Psoas muscle (tissue), 8 donors: Measurements from ENCODE around the gene CAVIN3. TPM values are rescaled to one million over a fixed set of nuclear protein-coding genes. Genes with fewer than 3 reads are reported as not detected.

Source experiments
- ATAC-seq, 4 donors: fragments of 200-7000 bp; cut with Tn5 transposase; one replicate each; pipeline ENCODE4 v1.9.1; 2020; ENCODE audit warnings: moderate library complexity in 3 of 4, mild to moderate bottlenecking in 2 of 4
- DNase-seq, 2 donors: peaks; one replicate each; pipeline ENCODE4 v3.0.0-alpha.2; 2020
- H3K27ac ChIP-seq: fragments of 200-600 bp; one replicate; pipeline ENCODE4 v1.8.0; 2022
- H3K27me3 ChIP-seq, 3 donors: fragments of 200-600 bp in 1 of 3; one replicate each; pipeline versions ENCODE4 v1.6.1 to v1.8.0; 2013 to 2022; ENCODE audit warnings: low read length in 2 of 3, mild to moderate bottlenecking in 2 of 3, moderate library complexity in 1 of 3; ENCODE audit not compliant: insufficient read depth in 3 of 3
- H3K36me3 ChIP-seq, 2 donors: fragments of 200-600 bp in 1 of 2; one replicate each; pipeline versions ENCODE4 v1.6.1 to v1.8.0; 2013 to 2022; ENCODE audit warnings: low read depth in 1 of 2, mild to moderate bottlenecking in 1 of 2, moderate library complexity in 1 of 2; ENCODE audit not compliant: insufficient read depth in 1 of 2
- H3K4me1 ChIP-seq: fragments of 200-600 bp; one replicate; pipeline ENCODE4 v1.8.0; 2022
- H3K4me3 ChIP-seq: fragments of 200-600 bp; one replicate; pipeline ENCODE4 v1.8.0; 2022; ENCODE audit warnings: mild to moderate bottlenecking
- H3K9me3 ChIP-seq: fragments of 200-600 bp; one replicate; pipeline ENCODE4 v1.8.0; 2022
- WGBS, 3 donors: extraction: QIAGEN DNeasy Blood & Tissue Kit; methylation state at CpG; one replicate each; pipeline versions ENCODE4 v1.1.6 to v1.1.7; 2013; 5-methylcytosine and 5-hydroxymethylcytosine counted together
- intact Hi-C, 2 donors: fragments of 100-400 bp; cut with DNase I; formaldehyde crosslinking; loops; one replicate each; pipeline versions ENCODE4 v1.11.0 to v1.14.2; 2022
- polyA plus RNA-seq, 3 donors: library from polyadenylated mRNA; stranded (reverse); fragments of 200-250 nt; gene quantifications; one replicate each; pipeline ENCODE4 v1.2.3, GENCODE V29; 2013
- total RNA-seq, 4 donors: library from RNA; stranded (reverse); fragmentation: NEBNext Ultra II Directional in 2 of 4; extraction: Animal tissue kit (Norgen Biotek cat#: 25700) in 2 of 4; gene quantifications; one replicate each; pipeline versions ENCODE4 v1.2.1 to v1.2.4, GENCODE V29; 2021 to 2023
- TF ChIP-seq, protein P1 (sequence below): fragments of 200-600 bp; IDR thresholded peaks from one replicate; pipeline ENCODE4 v1.8.0; 2022; ENCODE audit warnings: antibody characterized with exemption
- donor health status: healthy with polysubstance abuse.
- donor health status: DM: no; HTN: no; CAD: no; lungs with moderate emphysema.
- donor health status: Bipolar disorder and iron deficiency.
- donor health status: healthy.
- donor health status: DM: yes; HTN: yes; CAD: no.
- donor health status: DM: no; HTN: no; CAD: no.
- donor health status: DM: no; HTN: no; CAD: no.
- donor health status: DM: yes; HTN: yes; CAD: no.

Gene CAVIN3
- total and polyA plus RNA-seq, 7 donors, result 14.2 to 25.5 (median 21.5) TPM

DNA sequence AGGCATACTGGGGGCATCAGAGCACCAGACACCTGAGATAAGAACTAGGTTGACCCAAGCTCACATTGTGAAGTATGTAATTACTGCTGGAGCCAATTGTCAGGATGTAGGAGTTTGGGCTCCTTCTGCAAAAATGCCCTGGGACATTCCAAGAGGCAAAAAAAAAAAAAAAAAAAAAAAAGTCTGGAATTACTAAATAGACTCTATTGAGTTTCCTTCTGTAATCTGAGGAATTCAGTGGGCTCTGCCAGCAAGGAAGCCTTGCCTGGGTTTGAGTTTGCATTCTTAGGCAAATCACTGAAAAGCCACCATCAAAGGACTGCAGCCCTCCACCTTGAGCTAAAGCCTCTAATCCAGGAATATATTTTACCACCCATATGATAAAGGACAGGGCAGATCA lies 8.0 kb upstream of the CAVIN3 start:
- no peaks in the 10 kb centered on the region for H3K9me3 ChIP-seq
- TF ChIP-seq, protein P1, sequence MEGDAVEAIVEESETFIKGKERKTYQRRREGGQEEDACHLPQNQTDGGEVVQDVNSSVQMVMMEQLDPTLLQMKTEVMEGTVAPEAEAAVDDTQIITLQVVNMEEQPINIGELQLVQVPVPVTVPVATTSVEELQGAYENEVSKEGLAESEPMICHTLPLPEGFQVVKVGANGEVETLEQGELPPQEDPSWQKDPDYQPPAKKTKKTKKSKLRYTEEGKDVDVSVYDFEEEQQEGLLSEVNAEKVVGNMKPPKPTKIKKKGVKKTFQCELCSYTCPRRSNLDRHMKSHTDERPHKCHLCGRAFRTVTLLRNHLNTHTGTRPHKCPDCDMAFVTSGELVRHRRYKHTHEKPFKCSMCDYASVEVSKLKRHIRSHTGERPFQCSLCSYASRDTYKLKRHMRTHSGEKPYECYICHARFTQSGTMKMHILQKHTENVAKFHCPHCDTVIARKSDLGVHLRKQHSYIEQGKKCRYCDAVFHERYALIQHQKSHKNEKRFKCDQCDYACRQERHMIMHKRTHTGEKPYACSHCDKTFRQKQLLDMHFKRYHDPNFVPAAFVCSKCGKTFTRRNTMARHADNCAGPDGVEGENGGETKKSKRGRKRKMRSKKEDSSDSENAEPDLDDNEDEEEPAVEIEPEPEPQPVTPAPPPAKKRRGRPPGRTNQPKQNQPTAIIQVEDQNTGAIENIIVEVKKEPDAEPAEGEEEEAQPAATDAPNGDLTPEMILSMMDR, result no peak
- ATAC-seq (no peak), DNase-seq (no peak)
- no peak overlapping the region for H3K4me3 ChIP-seq
- intact Hi-C loops, result no loop called here
- no peak overlapping the region for H3K27ac ChIP-seq
- peaks cover 0 to 14% of the 10 kb centered on the region in 2 donors for H3K36me3 ChIP-seq
- no peaks in the 10 kb centered on the region for H3K27me3 ChIP-seq
- H3K4me1 ChIP-seq, result peaks cover 3% of the 10 kb centered on the region

DNA sequence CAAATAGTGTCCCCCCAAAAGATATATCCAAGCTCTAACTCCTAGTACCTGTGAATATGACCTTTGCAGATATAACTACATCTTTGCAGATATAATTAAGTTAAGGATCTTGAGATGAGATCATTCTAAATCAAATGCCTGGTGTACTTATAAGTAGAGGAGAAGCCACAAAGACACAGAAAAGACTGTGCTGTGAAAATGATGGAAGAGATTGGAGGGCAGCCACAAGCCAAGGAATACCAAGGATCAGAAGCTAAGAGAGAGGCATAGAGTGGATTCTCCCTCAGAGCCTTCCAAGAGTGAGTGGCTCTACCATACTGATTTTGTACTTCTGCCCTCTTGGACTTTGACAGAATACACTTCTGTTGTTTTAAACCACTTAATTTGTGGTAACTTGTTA lies 7.5 kb upstream of the CAVIN3 start:
- intact Hi-C loops, result no loop called here
- Histone ChIP-seq H3K4me1 (no peaks in the 10 kb centered on the region), H3K27ac (no peak overlapping the region), H3K36me3 (peaks cover 0 to 14% of the 10 kb centered on the region in 2 donors), H3K27me3 (no peaks in the 10 kb centered on the region), H3K9me3 (no peaks in the 10 kb centered on the region), H3K4me3 (no peak overlapping the region)
- TF ChIP-seq, protein P1, result no peak
- ATAC-seq (no peak), DNase-seq (no peak)

DNA sequence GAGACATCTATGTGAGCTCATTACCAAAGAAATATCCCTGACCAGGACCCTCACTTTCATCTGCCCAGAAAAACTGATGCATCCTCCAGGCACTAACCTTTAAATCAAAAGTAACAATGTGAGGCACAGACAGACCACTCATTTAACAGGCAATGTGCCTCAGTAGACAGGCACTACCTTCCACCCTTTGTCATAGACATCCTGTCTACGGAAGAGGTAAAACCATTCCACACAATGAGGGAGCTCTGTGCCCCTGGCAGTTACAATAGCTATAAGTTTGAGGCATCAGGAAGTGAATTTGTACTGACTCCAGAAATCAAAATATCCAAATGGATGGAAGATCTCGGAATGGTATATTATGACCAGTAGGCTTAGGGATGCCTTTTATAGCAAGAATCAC lies 6.7 kb upstream of the CAVIN3 start:
- H3K4me1 ChIP-seq, result peaks cover 1% of the 10 kb centered on the region
- no peak overlapping the region for H3K4me3 ChIP-seq
- TF ChIP-seq, protein P1, result no peak
- DNase-seq (no peak), ATAC-seq (no peak)
- no peaks in the 10 kb centered on the region for H3K9me3 ChIP-seq
- no peak overlapping the region for H3K27ac ChIP-seq
- WGBS, 3 donors, result 75 to 90% (median 88%) methylated on average over 2 of the region's 2 CpGs
- intact Hi-C loops, result no loop called here
- H3K27me3 ChIP-seq, result no peaks in the 10 kb centered on the region
- peaks cover 0 to 14% of the 10 kb centered on the region in 2 donors for H3K36me3 ChIP-seq

DNA sequence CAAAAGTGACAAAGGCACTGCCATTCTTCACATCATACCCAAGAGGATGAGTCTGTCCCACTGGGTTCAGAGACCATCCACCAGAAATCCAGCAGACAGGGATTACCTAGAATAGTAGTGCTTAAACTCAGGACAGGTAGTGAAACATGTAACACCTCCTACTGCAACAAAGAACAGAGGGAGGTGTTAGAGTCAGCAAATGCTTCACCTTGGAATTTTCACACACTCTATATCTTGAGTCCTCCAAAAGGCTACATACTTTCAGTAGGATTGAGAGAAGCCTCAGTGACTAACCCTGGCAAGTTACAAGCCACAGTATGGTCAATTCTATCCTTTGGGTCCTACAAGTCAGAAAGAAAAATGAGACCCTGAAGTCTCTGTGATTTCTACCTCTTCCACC lies 6.0 kb upstream of the CAVIN3 start:
- peak overlapping the region; percentile 46 for H3K27ac ChIP-seq
- ATAC-seq, result no peak
- H3K36me3 ChIP-seq, result peaks cover 0 to 14% of the 10 kb centered on the region in 2 donors
- H3K4me3 ChIP-seq, result no peak overlapping the region
- TF ChIP-seq, protein P1, result no peak
- intact Hi-C loops, result no loop called here
- no peak for DNase-seq
- no peaks in the 10 kb centered on the region for H3K27me3 ChIP-seq
- no peaks in the 10 kb centered on the region for H3K9me3 ChIP-seq
- H3K4me1 ChIP-seq, result peaks cover 6% of the 10 kb centered on the region

DNA sequence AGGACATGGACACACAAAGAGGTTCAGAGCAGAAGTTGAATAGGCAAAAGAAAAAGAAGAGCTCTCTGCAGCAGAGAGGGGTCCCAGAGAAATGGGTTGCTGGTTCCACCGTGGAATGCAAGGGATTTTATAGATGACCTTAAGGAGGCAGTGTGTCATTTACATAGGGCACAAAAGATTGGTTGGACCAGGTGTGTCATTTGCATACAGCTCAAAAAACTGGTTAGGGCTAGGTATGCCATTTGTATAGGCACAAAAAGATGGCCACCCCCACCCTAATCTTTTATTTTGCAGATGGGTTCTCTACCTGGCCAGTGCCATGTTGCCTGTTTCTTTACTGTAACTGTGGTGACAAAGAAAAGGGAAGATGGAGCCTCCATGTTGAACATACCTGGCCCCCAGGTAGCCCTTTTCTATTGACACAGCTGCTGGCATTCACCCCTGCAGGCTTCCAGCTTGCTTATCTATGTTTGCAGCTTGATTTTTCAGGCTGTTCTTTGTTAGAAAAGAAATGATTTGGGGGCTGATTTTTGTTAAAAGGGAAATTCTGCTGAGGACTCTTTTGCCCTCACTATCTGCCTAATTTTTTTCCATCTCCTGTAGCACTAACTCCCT lies 3.1 kb upstream of the CAVIN3 start:
- intact Hi-C loops, result no loop called here
- ATAC-seq (no peak), DNase-seq (no peak)
- Histone ChIP-seq H3K27me3 (no peaks in the 10 kb centered on the region), H3K4me3 (no peak overlapping the region), H3K36me3 (peaks cover 0 to 14% of the 10 kb centered on the region in 2 donors), H3K27ac (no peak overlapping the region), H3K4me1 (peaks cover 24% of the 10 kb centered on the region), H3K9me3 (no peaks in the 10 kb centered on the region)
- TF ChIP-seq, protein P1, result no peak
- 41 to 55% (median 47%) methylated on average over 1 of the region's 1 CpG for WGBS, 3 donors
